DMS153 (cell line): ENCODE data around the gene KLHL22.
"Not testable (repeated sequence)": the region's sequence is repeated elsewhere in the genome, so short reads cannot be mapped to it uniquely, and the experiment has no call there.

ENCODE experiments used
- DNase-seq: peaks from one replicate; lab custom pipeline; 2025; lab: John Stamatoyannopoulos, UW

KLHL22 gene

GRCh38 chr22:20524004-20524481 is 28.4 kb upstream of the KLHL22 start:
- peak; percentile 80 for DNase-seq

- no peak for DNase-seq
Measured at GRCh38 chr22:20523086-20523983, 27.7 kb upstream of the KLHL22 start.

DNA sequence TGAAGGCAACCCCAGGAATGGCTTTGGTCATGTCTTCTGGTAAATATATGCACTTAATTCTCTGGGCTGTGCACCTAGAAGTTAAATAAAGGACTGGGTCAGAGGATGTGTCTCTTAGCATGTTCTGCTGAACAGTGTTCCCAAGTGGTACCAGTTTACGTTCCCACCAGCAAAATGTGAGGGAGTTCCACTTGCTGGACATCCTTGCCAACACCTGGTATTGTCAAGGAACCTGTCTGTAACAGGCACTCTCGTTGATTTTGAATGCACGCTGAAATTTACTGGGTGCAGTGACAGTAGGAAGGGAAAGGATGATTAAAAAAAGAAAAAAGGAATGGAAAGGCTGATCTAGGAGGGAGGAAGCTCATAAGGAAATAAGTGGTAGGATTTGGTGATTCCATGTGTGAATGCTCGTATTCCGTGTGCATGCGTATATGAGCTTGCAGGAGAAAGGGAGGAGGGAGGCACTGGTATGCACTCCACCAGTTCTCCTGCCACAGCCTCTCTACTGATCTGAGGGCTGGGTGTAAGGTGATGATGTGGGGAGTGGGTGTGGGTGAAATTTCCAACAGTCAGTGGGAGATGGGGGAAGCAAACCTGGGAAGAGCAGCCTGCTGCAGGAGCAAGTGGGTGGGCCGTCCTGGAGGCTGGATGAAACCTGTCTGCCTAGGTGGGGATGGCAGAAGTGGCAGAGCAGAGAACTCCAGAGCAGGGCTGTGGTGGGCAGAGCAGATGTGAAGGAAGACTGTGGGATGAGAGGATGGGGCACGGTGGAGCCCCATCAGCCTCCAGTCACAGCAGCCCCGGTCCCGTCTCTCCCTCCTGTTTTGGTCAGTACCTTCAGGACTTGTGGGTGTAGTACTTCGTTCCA is 26.8 kb upstream of the KLHL22 start:
- DNase-seq, result no peak

DNA sequence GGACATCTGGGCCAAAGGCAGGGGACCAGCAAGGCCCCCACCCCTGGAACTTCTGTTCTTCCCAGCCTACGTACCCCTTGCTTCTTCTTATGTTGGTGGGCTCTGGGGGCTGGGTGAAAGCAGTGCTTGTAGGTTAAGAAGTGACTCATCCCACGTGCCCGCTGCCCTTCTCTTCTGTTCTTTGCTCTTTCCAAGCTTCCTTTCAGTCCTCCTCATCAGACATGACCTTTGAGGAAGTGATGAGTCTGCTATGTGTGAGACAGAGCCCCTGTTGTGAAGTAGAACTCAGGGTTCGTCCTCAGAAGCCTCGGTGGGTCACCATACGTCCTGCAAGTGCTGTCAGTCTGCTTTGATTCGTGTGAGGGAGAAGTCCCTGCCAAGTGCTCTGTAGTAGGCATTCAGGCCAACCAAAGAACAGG is 24.5 kb upstream of the KLHL22 start:
- no peak for DNase-seq

DNA sequence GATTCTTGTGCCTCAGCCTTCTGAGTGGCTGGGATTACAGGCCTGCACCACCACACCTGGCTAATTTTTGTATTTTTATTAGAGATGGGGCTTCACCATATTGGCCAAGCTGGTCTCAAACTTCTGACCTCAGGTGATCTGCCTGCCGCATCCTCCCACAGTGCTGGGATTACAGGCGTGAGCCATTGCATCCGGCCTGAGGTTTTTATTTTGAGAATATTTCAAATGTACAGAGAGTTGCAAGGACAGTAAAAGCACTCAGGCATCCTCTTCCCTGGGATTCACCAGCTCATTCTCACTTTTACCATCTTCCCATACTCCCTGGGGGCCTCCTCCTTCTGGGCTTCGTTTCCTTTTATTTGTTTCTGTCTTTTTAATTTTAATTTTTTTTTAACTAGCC is 24.0 kb upstream of the KLHL22 start:
- no peak for DNase-seq

DNA sequence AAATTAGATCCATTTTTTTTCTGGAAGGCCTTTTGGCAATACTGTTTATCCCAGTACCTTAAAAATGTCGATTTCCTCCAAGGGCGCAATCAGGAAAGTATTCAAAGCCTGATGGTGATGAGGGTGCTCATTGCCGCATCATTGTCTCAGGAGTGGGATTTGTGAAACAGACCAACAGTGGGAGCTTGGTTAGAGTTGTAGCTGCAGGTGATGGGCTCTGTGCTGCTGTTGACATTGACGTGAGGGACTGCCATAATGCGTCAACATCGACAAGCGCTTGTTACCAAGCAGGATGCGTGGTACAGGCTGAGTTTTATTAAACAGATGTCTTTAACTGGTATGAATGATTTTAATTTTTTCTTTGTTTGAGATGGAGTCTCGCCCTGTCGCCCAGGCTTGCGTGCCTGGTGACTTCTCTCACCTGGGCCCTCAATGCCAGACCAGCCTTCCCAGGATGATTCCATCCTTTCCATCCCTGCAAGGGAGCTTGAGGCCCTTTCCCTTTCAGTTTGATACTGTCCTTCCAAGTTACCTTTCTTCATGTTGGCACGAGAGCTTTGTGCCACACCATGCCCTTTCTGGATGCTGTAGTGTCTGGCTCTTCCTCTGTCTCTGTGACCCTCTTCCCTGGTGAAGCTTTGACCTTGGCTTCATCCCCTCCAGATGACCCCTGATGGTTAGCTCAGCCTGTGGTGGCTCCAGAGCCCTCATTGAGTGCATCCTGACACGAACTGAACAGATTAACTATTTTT is 22.4 kb upstream of the KLHL22 start:
- DNase-seq, result no peak

- DNase-seq, result no peak
Measured at GRCh38 chr22:20517422-20517821, 21.8 kb upstream of the KLHL22 start.

DNA sequence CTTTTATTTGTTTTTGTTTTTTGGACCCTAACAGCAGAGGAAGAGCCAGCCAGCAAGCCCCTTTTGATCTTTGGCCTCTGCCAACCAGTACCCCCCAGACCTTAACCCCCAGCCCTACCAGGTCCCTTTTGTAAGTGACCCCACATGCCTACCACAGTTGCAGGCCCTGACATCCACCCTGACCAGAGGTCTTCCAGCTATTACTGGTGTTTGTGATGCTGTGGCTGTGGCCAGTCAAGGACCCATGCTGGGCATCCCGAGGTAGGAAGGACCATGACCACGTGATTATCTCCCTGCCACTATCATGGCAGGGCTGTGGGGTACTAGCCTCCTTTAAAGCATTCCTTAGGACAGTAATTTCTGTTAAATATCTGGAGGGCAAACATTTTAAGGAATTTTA is 20.8 kb upstream of the KLHL22 start:
- no peak for DNase-seq

DNA sequence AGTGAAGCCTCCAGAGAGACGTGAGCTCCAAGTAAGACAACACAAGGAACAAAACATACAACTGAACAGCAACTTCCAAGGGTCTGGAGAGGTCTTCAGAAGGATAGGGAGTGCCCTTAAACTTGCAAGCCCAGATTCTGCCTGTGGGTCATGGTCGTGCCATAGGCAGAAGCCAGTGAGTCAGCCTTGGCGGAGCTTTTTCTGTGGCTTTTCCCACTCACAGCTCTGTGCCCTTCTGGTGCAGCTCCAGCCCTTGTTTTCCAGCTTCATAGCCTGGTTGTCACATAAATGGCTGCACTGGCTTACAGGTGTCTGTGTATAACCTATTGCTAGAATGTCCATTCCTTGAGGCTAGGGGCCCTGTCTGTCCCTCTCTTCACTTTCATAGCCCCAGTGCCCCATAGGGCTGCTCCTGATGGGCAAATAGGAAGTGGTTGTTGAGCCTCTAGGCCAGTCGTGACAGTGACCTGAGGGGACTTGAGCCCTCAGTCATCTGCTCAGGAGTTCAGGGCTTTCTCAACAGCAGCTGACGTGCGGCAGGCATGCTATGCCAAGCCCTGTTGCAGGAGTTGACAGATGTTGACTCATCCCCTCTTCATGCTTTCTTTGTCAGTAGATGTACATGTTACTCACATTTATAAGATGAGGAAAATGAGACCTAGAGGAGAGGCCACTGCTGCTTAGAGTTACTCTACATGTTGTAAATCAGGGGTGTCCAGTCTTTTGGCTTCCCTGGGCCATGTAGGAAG is 19.2 kb upstream of the KLHL22 start:
- no peak for DNase-seq

DNA sequence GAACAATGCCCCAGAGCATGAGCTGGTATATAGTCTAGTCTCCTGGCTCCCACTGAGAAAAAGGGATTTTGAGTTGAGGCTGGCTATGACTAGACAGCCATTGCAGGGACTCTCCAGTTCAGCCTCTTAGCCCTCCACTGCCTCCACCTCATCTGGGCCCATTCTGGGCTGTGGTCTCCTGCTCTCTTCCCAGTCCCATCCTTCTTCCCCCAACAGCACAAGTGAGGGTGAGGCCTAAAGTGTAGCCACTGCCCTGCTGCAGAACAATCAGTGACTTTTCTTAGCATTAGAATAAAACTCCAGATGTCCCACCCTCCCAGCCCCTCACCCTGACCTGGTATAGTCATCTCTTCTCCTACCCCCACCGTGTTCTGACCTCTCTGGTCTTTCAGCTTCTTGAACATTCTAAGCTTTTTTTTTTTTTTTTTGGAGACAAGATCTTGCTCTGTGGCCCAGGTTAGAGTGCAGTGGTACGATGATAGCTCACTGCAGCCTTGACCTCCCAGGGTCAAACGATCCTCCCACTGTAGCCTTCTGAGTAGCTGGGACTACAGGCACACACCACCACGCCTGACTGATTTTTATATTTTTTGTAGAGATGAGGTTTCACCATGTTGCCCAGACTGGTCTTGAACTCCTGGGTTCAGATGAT is 16.1 kb upstream of the KLHL22 start:
- DNase-seq, result no peak

- DNase-seq, result no peak
Measured at GRCh38 chr22:20510811-20511577, 15.4 kb upstream of the KLHL22 start.

DNA sequence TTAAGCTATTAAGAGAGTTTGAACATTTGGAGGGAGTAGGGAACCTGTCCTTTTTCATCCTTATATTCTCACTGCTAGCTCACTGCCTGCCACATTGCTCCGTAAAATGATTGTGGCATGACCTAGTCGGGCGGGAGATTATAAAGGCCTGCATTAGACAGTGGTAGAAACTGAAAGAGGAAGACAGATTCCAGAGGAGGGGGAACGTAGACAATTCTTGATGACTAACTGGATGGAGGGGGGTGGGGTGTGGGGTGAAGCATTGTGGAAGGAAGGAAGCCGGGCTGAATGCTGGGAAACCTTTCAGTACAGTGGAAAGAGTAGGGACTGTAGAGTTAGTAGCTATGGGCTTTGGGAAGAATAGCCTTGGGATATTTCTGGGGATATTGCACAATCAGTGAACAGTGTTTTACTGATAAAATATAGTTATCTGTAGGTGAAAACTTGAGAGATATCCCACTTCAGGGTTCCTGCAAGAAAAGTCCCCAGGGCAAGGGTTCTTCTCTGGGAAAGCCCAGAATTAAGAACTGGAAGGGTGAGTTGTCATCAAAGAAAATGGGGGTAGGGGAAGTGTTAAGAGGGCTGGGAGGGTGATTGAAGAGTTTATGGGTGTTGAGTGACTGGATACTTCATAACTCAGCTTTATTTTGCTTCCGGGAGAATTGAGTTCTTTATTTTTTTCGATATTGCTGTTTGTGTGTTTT is 13.9 kb upstream of the KLHL22 start:
- DNase-seq, result no peak

DNA sequence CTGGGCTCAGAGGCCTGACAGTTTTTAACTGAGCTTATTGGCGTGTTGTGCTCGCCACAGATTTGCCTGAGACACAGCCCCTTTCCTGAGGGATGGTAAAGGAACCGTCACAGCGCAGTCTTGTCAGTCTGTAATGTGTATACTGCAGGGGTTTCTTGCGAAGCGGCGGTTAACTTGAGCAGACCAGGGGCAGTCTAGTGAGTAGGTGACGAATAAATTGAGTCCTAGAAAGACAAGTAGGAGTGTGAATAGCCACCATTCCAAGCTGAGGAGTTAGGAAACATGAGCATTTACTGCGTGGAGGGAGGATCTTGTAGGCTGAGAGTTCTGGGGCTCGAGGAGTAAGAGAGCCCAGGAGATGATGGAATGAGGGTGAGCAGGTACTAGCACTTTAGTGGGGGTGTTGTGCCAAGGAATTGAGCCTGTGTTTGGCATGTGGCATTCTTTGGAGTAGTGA is 13.2 kb upstream of the KLHL22 start:
- no peak for DNase-seq

- DNase-seq, result not testable (repeated sequence)
Measured at GRCh38 chr22:20508067-20508755, 12.6 kb upstream of the KLHL22 start.

DNA sequence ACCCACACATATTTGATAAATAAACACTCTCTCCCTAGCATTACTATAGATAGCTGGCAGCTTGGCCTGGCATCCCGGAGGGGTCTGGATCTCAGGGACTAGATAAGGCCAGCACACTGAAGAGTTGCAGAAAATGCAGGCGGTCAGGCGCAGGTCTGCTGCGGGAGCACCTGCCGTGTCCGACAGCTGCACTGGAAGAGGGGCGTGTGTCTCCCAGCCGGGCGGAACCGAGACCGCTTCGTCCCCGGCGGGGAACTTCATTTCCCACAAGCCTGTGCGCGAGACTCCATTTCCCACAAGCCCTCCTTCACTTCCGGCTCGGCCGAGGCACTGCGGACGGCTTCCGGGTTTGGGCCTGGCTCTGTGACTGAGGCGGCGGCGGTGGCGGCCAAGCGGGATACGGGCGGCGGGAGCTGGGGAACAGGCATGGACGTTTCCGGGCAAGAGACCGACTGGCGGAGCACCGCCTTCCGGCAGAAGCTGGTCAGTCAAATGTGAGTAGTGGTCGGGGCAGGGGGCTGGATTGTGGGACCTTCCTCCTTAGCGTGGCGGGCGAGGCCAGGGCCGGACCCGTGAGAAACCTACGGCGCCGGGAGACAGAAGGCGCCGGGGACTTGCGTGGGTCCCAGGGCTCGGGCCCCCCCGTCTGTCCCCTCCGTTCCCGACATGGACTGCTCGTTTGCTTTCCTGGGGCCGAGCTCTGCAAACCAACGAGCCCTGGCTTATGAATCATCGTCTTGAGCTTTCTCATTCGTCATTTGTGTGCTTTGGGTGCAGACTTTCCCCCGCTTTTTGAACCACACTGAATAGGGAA is 11.9 kb upstream of the KLHL22 start, which contains the start of gene MED15:
Gene MED15, plus strand, starts transcription at position 358 of the 814 bp plus-strand sequence. Its CDS starts 69 bp downstream, at position 427.
- peak; percentile 68 for DNase-seq

DNA sequence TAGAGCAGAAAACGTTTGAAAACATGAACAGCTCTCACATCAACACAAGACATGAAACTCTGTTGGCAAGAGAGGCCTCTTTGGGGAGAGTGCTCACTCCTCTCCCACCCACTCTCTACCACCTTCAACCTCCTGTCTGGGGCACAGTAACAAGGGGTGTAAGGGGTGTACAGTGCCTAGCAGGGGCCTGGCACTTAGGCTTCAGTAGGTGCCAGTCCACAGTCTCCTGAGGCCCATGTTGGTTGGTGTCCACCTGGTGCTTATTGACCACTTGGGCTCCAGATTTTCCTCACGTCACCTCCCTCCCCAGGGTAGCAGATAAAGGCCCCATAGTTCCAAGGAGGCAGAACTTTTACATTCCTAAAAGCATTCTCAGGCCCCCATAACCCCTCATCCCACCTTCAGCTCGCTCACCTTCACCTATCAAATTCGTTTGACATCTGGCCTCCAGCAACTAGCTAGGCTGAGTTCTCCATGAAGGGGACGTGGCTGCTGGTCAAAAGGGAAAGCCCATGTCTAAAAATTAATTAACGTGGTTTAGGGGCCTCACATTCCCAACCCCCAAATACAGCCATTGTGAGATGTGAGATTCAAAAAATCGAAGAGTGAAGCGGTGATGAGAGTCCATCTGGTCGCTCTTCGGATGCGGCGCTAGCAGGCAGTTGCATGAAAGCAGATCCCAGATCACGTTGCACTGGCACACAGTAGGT is 11.1 kb upstream of the KLHL22 start:
- DNase-seq, result no peak
